ENCODE measurements around the gene XYLT2.
"Not testable (repeated sequence)": the region's sequence is repeated elsewhere in the genome, so short reads cannot be mapped to it uniquely, and the experiment has no call there.

XYLT2 gene

DNA sequence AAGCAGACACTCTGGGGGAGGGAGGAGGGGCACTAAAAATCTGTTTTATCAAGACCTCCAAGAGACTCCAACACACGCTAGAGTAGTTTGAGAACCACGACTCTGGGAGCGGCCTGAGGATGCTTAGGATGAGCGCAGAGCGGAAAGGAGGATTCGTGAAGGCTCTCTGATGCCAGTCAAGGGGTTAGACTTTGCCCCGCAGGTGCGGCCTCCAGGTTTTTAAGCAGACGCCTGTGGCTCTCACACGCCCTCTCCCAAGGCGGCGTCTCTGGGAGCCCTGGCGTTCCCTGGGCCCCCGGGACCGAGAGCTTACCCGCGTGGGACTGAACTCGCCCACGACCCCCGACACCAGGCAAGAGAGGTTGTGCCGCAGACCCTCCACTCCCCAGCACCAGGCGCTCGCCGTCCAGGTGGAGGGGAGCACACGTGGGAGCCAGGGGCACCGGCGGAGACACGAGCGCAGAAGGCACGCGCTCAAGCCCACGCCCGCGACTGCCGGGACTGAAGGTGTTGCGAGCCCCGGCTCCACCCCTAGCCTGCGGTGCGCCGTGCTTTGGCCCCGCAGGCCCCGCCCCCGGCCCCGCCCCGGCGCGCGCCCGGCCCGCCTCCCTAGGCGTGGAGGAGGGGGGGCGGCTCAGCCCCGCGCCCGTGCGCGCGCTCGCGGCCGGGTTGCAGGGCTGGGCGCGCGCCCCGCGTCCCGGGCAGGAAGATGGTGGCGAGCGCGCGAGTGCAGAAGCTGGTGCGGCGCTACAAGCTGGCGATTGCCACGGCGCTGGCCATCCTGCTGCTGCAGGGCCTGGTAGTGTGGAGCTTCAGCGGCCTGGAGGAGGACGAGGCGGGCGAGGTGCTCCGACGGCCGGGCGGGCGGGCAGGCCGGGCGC, at the start of gene XYLT2:
Gene XYLT2 (plus strand): TSS at position 695 of the 881 bp plus-strand sequence. CDS start 15 bp downstream, at position 710.
- DNase-seq: no peak

- DNase-seq: no peak
Measured at GRCh38 chr17:50297407-50297865, 48.5 kb upstream of the XYLT2 start.

GRCh38 chr17:50298018-50298417, 47.9 kb upstream of the XYLT2 start:
- no peak for DNase-seq

GRCh38 chr17:50299776-50300175, 46.1 kb upstream of the XYLT2 start:
- DNase-seq: no peak

GRCh38 chr17:50300824-50301223, 45.1 kb upstream of the XYLT2 start:
- not testable (repeated sequence) for DNase-seq

DNA sequence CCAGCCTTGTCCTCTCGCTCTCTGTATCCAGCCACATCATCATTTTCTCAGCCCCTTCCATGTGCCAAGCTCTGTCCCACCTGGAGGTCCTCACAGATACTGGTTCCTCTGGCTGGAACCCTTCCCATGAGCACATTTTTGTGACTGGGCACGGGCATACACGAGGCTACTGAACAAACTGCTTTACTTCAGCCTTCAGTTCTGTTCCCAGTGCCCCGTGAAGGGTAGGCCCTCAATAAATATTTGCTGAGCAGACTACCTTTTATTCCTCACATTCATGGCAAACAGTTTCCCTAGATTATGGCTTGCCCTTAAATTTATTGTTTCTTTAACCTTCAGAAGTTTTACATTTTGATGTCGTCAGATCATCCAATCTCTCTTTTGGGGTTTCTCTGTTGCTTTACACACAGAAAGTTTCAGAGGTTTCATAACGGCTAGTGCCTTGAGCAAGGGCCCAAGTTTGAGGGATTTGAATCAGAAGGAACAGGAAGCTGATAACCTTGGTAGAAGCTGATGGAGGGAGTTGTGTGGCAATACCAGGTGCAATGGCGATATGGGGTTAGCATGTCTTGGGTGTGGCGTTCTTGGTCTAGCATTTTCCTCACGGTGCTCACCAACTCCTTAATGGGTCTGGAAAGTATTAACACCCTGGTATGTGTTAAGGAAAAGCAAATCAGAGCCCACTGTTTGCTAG, 43.9 kb upstream of the XYLT2 start:
- DNase-seq: no peak

GRCh38 chr17:50303051-50303450, 42.9 kb upstream of the XYLT2 start:
- no peak for DNase-seq

DNA sequence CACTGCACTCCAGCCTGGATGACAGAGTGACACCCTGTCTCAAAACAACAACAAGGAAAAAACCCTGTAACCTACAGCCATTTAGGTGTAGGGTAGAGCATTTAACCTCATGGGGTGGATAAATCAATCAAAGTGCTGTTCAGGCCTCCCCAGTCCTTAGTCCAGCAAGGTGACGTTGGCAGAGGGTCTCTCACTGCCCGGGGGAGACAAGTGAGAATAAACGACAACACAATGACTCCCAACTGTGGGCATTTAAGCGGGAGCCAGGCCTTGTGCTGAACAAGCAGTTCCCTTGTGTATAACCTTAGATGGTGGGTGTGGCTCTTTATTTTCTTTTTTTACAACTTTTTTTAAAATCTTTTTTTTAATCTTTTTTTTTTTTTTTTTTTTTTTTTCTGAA, 42.3 kb upstream of the XYLT2 start:
- DNase-seq: no peak

- no peak for DNase-seq
Measured at GRCh38 chr17:50304781-50305404, 41.0 kb upstream of the XYLT2 start.

GRCh38 chr17:50307654-50308053, 38.3 kb upstream of the XYLT2 start:
- DNase-seq: no peak

DNA sequence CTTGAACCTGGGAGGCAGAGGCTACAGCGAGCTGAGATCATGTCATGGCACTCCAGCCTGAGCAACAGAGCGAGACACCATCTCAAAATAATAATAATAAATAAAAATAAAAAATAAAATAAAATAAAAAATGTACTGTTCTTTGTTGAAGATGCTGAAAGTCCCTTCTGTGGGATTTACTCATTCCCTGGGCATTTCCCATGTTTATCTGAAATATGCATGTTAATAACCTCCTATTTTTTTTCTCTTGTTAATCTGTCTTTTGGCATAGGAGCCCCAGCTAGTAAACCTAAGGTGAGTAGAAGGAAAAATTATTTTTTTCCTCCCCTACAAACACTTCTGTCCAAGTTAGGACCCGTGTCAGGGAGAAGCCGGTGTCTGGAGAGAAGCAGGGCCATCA, 37.3 kb upstream of the XYLT2 start:
- no peak for DNase-seq

DNA sequence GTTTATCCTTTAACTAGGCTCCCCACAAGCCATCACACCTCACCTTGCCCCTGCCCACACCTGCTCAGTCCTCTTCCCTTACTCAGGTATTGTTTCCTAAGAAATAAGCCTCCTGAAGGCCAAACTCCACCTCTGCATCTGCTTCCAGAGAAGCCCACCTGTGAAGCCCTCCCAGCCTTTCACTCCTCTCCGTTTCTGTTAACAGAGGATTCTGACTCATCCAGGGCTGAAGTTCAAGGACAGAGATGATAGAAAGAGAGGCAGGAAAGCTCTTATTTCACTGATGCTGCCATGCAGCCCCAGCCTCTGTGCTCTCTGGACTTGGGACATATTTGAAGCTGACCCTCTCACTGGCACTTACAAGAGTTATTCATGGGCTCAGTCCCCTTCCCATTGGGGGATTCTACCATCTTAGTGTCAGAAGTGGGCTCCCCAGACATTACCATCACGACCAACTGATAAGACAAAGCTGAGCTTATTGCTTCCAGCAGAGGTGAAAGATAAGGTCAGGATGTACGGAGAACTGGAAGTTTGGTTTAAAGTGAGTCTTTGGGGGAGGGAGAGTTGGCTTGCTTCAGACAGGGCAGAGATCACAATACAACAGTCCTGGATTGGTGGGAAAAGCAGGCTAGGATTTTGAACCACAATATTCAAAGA, 35.3 kb upstream of the XYLT2 start:
- no peak for DNase-seq

GRCh38 chr17:50311112-50311460, 34.8 kb upstream of the XYLT2 start:
- DNase-seq: no peak

DNA sequence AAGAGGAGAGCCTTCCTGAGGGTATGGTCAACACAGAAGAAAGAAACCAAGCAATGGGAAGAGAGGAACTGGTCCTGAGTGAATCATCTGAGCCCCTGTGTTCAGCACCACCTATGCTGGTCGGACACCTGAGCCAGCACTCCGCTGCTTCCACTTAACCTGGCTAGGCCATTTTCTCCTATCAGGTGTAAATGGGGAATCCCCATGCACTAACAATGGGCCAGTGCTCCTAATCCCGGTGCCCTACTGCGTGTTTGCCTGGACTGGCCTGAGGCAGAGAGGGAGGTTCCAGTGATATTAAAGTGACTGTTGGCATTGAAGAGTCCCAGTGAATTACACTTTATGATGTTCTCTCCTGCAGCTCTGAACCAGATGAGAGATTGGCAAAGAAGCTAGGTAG, 34.4 kb upstream of the XYLT2 start:
- DNase-seq: no peak

DNA sequence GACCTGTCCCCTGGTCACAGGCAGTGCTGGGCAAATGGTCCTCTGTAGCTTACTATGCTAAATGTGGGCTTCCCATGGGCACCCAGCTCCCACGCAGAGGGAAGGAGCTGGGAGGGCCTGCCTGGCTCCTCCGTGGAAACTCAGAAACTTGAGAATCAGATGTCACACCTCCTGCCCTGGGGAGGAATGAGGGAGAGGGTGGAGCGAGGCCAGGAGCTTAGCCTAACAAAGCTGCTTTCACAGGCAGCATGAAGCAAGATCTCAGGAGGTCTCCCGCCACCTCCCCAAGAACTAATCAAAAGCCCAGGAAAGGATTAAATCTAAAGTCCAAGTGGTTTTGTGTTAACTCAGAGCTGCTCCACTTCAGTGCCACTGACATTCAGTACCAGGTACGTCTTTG, 33.6 kb upstream of the XYLT2 start:
- DNase-seq: no peak

- no peak for DNase-seq
Measured at GRCh38 chr17:50314456-50315011, 31.4 kb upstream of the XYLT2 start.

- no peak for DNase-seq
Measured at GRCh38 chr17:50316016-50316587, 29.8 kb upstream of the XYLT2 start.

- not testable (repeated sequence) for DNase-seq
Measured at GRCh38 chr17:50316660-50317059, 29.3 kb upstream of the XYLT2 start.

DNA sequence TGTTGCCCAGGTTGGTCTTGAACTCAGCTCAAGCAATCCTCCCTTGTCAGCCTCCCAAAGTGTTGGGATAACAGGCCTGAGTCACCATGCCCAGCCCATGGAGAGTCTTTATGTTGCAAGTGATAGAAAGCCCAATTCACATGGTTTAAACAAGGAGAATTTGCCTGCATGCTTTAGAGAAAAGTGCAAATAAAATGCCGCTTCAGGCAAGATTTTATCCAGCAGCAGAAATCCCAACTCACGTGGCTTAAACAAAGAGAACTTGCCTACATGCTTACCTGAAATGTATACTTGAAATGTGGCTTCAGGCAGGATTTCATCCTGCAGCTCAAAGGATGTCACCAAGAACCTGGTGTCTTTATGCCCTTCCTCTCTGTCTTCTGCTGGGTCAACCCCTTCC, 28.8 kb upstream of the XYLT2 start:
- DNase-seq: no peak

GRCh38 chr17:50318501-50319285, 27.2 kb upstream of the XYLT2 start:
- no peak for DNase-seq

DNA sequence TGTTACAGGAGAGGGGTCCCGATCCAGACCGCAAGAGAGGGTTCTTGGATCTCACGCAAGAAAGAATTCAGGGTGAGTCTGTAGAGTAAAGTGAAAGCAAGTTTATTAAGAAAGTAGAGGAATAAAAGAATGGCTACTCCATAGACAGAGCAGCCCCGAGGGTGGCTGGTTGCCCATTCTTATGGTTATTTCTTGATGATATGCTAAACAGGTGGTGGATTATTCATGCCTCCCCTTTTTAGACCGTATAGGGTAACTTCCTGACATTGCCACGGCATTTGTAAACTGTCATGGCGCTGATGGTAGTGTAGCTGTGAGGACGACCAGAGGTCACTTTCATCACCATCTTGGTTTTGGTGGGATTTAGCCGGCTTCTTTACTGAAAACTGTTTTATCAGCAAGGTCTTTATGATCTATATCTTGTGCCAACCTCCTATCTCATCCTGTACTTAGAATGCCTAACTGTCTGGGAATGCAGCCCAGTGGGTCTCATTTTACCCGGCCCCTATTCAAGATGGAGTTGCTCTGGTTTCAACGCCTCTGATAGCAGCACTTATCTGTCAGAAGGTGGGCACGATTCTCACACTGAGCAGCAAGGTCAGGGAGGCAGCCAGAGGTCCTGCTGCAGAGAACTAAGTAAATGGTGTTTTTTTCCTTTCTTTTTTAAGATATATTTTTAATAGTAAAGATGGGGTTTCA, 26.5 kb upstream of the XYLT2 start:
- no peak for DNase-seq

Data from cortex of kidney (tissue), 1 donor.